B cell (primary cell): ENCODE measurements around the gene CFAP61.

Experiments
- CTCF ChIP-seq: fragments of 200-600 bp; IDR thresholded peaks from one replicate; pipeline ENCODE4 v1.8.0; 2022; ENCODE audit warnings: antibody characterized with exemption, mild to moderate bottlenecking
- EZH2 ChIP-seq: IDR thresholded peaks from 2 replicates; pipeline ENCODE4 v1.6.1; 2012; ENCODE audit warnings: borderline replicate concordance, low read depth, mild to moderate bottlenecking, moderate library complexity, low read length; ENCODE audit not compliant: insufficient read depth, poor library complexity, severe bottlenecking

- no peak for TF ChIP-seq CTCF
- TF ChIP-seq EZH2 = no peak
Measured at GRCh38 chr20:20204256-20204655, 151.9 kb downstream of the CFAP61 start.
